T-helper 9 cell (primary cell): ENCODE data around the gene SEMA4B.
A peak's percentile ranks its signal among the peaks of the same experiment; 100 is the strongest.
"Not testable (repeated sequence)": the region's sequence is repeated elsewhere in the genome, so short reads cannot be mapped to it uniquely, and the experiment has no call there.

Source experiments
- DNase-seq: peaks from one replicate; pipeline ENCODE4 v3.0.0-alpha.2; 2020
- total RNA-seq, 2 donors: gene quantifications; one replicate each; lab custom pipeline; 2026; lab: John Stamatoyannopoulos, UW

Gene SEMA4B
- total RNA-seq, result 6.8 to 17.1 reads per million in 2 donors

DNA sequence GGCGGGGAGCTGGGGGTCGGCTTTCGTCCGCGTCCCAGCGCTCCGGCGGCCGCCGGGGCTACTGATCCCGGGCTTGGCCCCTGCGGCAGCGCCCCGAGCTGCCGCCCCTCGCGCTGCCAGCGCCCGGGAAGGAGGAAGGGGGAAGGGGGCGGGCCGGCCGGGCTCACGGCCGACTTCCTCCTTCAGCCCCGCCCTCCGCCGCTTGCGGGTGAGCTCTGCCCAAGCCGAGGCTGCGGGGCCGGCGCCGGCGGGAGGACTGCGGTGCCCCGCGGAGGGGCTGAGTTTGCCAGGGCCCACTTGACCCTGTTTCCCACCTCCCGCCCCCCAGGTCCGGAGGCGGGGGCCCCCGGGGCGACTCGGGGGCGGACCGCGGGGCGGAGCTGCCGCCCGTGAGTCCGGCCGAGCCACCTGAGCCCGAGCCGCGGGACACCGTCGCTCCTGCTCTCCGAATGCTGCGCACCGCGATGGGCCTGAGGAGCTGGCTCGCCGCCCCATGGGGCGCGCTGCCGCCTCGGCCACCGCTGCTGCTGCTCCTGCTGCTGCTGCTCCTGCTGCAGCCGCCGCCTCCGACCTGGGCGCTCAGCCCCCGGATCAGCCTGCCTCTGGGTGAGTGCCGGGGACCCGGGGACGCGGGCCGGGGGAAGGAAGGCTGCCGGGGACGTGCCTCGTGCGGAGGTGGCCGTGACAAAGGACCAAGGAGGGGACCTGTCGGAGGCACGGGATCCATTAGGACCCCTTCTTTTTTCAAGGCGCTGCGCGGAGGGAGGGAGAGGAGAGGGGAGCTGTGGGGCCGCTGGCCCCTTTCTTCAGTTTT, at the start of gene SEMA4B:
SEMA4B (plus strand) TSS at position 201 of the 814 bp plus-strand sequence; CDS start at position 450, 249 bp downstream.
- peak; percentile 68 for DNase-seq

DNA sequence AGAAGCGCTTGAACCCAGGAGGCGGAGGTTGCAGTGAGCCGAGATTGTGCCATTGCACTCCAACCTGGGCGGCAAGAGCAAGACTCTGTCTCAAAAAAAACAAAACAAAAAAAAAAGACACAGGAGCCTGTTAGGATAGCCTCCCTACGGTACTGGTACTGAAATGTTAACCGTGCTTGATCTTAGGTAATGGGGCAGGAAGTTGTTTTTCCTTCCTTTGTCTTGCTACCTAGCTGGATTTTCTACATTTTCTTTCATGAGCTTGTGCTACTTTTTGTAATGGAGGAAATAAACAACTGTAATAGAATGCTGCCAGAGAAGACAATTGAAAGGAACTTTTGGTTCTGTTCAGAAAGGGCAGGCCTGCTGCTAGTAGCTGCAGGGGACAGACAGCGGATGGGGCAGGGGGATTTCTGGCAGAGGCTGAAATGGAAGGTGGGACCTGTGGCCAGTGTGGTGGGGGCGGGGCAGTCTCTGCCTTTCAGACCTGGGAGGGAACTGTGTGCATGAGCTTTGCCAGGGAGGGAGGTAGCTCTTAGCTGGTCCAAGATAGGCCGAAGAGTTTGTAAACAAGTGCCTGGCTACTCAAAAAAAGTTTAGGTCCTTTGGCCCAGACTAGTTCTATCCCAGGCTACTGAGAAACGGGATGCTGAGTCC, 49.0 kb upstream of the SEMA4B start:
- DNase-seq, result no peak

- no peak for DNase-seq
Observed at GRCh38 chr15:90153658-90154057, 47.5 kb upstream of the SEMA4B start.

- DNase-seq, result no peak
Observed at GRCh38 chr15:90154246-90154645, 46.9 kb upstream of the SEMA4B start.

GRCh38 chr15:90154861-90155626, 46.1 kb upstream of the SEMA4B start:
- DNase-seq, result no peak

- no peak for DNase-seq
Observed at GRCh38 chr15:90159213-90159612, 41.9 kb upstream of the SEMA4B start.

GRCh38 chr15:90160781-90161727, 40.1 kb upstream of the SEMA4B start:
- no peak for DNase-seq

GRCh38 chr15:90161950-90162361, 39.2 kb upstream of the SEMA4B start:
- no peak for DNase-seq

GRCh38 chr15:90162956-90163355, 38.2 kb upstream of the SEMA4B start:
- no peak for DNase-seq

GRCh38 chr15:90164239-90164638, 36.9 kb upstream of the SEMA4B start:
- DNase-seq, result not testable (repeated sequence)

- DNase-seq, result no peak
Observed at GRCh38 chr15:90165157-90165556, 36.0 kb upstream of the SEMA4B start.

GRCh38 chr15:90165659-90166489, 35.3 kb upstream of the SEMA4B start:
- no peak for DNase-seq

- no peak for DNase-seq
Observed at GRCh38 chr15:90167121-90167520, 34.0 kb upstream of the SEMA4B start.

- DNase-seq, result no peak
Observed at GRCh38 chr15:90171623-90172022, 29.5 kb upstream of the SEMA4B start.

- DNase-seq, result no peak
Observed at GRCh38 chr15:90173372-90173771, 27.8 kb upstream of the SEMA4B start.

DNA sequence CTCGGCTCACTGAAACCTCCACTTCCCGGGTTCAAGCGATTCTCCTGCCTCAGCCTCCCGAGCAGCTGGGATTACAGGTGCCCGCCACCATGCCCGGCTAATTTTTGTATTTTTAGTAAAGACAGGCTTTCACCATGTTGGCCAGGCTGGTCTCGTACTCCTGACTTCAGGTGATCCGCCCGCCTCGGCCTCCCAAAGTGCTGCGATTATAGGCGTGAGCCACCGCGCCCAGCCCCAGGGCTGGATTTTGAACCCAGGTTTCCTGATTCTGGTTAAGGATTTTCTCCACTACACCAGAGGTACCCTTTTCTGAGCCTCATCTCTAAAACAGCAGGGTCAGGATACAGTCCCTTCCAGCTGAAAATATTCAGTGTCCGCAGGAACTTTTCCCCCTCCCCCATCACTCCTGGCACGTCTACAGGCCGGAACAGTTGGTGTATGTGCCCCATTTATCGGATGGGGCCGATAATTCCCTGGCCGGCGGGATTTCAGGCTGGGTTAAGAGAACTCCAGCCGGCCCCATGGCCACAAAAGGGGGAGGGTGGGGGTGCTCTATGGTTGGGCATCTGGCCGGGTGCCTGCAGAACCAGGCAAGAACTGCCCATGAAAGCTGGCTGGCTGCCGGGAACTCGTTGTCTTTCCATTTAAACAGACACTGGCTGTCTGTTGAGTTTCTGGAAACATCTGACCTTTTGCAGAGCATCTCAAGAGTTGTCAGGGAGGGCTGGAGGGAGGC, 26.8 kb upstream of the SEMA4B start:
- no peak for DNase-seq

- DNase-seq, result no peak
Observed at GRCh38 chr15:90177012-90177411, 24.1 kb upstream of the SEMA4B start.

GRCh38 chr15:90178468-90179435, 22.4 kb upstream of the SEMA4B start:
- no peak for DNase-seq

DNA sequence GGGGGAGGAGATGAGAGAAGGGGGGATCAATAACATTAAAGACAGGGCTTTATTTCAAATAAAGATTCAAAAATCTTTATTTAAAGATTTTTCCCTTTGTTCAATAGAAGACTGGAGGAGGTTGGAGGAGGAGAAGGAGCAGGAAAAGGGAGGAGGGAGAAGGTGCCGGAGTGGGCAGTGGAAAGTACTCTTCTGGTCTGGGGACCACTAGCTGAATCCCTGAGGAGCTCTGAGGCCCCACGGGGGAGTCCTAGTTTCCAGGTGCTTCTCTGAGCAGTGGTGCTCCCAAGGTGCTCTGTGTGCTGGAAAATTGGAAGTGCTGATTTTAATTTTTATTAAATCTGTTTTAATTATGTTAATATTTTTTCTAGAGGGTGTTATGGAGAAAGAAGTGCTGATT, 19.4 kb upstream of the SEMA4B start:
- no peak for DNase-seq
